ENCODE measurements around the gene NOS1AP.
"Not testable (repeated sequence)": the region's sequence is repeated elsewhere in the genome, so short reads cannot be mapped to it uniquely, and the experiment has no call there.

NOS1AP gene

DNA sequence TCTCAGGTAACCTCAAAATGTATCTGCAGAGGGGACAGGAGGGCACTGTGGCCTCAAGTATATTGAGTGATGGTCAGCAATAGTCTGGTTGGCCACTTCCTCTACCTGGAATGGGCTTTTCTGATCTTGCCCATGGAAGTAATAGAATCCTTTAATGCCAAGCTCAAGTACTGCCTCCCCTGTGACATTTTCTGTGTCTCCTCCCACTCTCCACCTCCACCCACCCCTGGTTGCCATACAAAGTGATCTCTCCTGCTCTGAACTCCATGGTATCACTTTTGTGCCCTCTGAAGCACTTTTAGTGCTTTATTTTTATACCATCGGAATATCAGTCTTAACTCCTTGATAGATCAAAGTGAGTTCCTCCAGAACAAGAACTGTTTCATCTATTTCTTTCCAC, 9.2 kb upstream of the NOS1AP start:
- no peak for DNase-seq

GRCh38 chr1:162062542-162063015, 6.9 kb upstream of the NOS1AP start:
- no peak for DNase-seq

GRCh38 chr1:162065016-162065415, 4.5 kb upstream of the NOS1AP start:
- DNase-seq, result no peak

DNA sequence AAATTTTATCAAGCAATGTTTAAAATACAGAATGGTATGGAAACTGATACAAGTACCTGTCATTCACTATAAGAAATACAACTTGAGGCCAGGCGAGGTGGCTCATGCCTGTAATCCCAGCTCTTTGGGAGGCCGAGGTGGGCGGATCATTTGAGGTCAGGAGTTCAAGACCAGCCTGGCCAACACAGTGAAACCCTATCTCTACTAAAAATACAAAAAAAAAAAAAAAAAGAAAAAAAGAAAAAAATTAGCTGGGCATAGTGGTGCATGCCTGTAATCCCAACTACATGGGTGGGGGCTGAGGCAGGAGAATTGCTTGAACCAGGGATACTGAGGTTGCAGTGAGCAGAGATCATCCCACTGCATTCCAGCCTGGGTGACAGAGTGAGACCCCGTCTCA, 2.7 kb upstream of the NOS1AP start:
- DNase-seq, result not testable (repeated sequence)

GRCh38 chr1:162067466-162067865, 2.0 kb upstream of the NOS1AP start:
- no peak for DNase-seq

DNA sequence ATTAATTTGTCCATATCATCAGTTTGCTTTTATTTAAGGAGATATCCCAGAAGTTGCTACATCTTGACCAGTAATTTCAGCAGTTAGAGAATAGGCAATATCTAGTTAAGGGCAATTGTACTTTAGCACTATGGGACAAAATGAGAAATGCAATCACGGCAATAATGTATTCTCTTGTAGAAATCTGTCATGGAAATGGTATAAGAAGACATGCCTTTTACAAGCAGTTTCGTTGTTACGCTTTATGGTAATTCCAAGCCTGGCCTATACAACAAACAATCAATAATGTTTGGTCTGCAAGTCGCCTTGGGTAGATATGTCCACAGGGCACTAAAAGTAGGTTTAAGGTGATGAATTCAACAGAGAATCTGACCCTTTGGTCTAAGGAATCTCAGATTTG, 1.2 kb upstream of the NOS1AP start:
- no peak for DNase-seq

- DNase-seq, result no peak
These were observed 730 bp downstream of the NOS1AP start for GRCh38 chr1:162070094-162070748.

- no peak for DNase-seq
These were observed 1.3 kb downstream of the NOS1AP start for GRCh38 chr1:162070825-162071224.

GRCh38 chr1:162072740-162073139, 3.2 kb downstream of the NOS1AP start:
- no peak for DNase-seq

DNA sequence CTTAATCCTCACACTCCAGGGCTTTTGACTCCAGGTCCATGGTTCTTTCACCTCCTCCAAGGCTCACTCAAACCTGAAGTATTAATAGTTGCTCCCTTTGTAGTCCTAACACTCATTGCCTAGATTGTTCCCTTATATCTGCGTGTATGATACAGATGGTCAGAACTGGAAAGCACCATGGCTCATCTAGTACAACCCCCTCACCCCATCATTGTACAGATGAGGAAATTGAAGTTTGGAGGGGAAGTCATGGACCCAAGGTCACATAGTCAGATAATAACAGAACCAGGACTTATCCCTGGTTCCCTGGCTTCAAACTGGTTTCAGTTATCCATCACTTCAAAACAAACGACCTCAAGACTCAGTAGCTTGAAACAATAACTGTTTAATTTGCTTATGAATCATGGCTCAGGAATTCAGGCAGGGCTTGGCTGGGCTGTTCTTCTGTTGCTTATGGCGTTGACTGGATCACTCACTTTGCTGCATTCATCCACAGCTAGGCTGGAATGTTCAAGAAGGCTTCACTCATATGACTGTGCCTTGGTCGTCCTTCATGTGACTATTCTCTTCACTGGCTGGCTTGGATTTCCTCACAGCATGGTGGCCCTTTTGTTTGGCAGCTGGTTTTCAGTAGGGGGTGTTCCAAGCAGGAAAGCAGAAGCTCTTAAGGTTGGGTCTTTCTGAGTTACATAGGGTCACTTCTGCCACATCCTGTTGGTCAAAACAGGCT, 5.0 kb downstream of the NOS1AP start:
- no peak for DNase-seq

DNA sequence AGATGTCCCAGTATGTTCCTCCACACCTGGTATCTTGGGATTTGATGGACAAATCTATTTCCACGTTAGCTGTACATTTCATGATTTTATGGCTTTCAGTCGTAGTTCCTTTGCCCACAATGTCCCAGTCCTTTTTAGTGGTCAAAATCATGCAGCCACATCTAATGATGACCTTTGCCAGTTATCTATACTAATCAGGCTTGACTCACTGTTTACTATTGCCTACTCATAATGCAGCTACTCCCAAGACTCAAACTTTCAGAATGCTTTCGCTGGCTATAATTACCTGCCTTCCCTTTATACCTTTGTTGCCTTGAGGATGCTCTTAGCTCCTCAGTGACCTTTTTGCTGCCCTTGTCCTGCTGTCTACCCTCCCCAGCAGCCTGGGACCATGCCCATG, 6.4 kb downstream of the NOS1AP start:
- no peak for DNase-seq

- DNase-seq, result no peak
These were observed 8.3 kb downstream of the NOS1AP start for GRCh38 chr1:162077648-162078299.

DNA sequence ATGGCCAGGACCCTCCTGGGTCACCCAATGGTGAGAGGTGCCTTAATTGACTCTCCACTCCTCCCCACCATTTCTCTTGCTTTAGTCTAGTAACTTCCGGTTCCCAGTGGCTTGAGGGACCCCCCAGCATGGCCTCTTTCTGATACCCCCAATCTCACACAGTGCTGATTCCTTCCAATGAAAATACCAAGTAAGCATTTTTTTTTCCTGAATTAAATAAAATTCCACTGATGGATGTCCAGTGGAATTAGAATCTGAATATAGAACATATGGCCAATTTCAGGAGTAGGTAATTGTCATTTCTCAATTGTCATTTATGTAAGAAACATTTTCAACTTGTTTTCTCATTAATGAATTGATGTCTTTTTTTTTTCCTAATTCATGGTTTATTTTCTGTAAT, 9.5 kb downstream of the NOS1AP start:
- DNase-seq, result no peak

- DNase-seq, result no peak
These were observed 11.1 kb downstream of the NOS1AP start for GRCh38 chr1:162080472-162081015.

GRCh38 chr1:162081316-162081715, 11.8 kb downstream of the NOS1AP start:
- no peak for DNase-seq

GRCh38 chr1:162082080-162082479, 12.6 kb downstream of the NOS1AP start:
- DNase-seq, result not testable (repeated sequence)

DNA sequence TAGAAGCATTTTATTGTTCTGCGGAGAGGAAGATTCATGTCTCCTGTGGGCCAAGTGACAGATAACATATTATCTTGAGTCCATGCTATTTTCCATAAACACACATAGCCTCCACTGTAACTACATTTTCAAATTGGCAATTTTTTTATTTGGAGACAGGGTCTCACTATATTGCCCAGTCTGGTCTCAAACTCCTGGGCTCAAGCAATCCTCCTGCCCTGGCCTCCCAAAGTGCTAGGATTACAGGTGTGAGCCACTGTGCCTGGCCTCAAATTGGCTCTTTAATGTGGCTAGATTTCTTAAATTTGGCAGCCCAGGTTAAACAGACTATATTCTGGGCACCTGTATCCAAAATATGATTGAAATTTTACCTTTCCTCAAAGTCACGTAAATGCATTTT, 13.8 kb downstream of the NOS1AP start:
- no peak for DNase-seq

GRCh38 chr1:162085991-162086390, 16.5 kb downstream of the NOS1AP start:
- DNase-seq, result no peak

- DNase-seq, result no peak
These were observed 17.6 kb downstream of the NOS1AP start for GRCh38 chr1:162087111-162087510.

DNA sequence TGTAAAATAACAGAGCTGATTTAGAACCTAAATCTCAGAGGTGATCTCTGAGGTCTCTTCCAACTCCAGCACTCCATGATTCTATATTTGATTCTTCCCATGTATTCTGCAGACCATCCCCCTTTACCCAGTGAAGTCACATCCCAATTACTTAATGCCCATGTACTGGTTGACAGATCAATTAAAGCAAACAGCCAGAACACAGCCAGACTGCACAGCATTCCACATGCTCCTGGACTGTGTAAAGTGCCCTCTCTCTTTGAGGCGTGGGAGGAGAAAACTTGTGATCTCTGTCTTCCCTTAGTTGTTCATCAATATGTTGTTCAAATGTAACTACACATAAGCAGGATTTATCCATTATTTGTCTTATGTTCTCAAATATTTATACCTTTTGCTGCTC, 18.1 kb downstream of the NOS1AP start:
- no peak for DNase-seq

DNA sequence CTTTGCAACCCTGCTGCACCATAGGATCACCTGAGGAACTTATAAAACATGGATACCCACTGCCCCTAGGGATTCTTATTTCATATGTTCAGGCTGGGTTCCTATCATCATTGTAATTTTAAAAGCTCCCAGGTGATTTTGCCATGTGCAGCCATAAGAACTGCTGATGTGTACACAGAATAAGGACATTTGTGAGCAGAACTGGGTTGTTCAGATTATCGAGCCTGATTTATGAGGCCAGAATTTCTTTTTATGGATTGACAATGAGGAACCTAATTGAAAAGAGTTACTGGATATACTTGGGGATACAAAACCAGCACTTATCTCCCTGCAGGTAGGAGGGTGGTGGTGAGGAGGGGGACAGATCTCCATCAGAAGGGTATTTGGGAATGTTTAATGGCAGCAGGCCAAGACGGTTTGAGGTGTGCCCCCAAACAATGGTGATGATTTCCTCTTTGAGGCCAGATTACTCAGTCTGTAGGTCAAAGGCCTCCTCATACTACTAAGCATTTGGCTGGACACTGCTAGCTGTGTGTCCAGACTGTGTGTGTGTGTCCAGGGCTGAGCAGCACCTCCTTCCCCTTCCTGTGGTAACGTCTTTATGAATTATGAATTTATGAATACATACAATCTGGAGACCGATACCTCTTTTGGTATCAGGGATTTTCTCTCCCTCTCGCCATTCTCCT, 18.9 kb downstream of the NOS1AP start:
- no peak for DNase-seq

- no peak for DNase-seq
These were observed 20.3 kb downstream of the NOS1AP start for GRCh38 chr1:162089748-162090147.

GRCh38 chr1:162090378-162090777, 20.9 kb downstream of the NOS1AP start:
- DNase-seq, result no peak

Data from NCI-H1048 (cell line).